Esophagus muscularis mucosa (tissue), 4 donors: ENCODE data around the gene ATG2B. TPM values are rescaled to one million over a fixed set of nuclear protein-coding genes. Genes with fewer than 3 reads are reported as not detected.

Experiments
- DNase-seq: peaks from one replicate; pipeline ENCODE4 v3.0.0-alpha.2; 2017; ENCODE audit errors: extremely low spot score
- H3K27ac ChIP-seq, 4 donors: fragments of 200-600 bp; sonication (generic); replicated peaks in 1 of 4; 1 replicate in 3 of 4; 2 replicates in 1 of 4; pipeline ENCODE4 v1.5.1; 2016 to 2019; ENCODE audit warnings: mild to moderate bottlenecking in 1 of 4
- H3K27me3 ChIP-seq, 4 donors: fragments of 200-600 bp; sonication (generic); one replicate each; pipeline versions ENCODE4 v1.5.1 to v1.6.0; 2016 to 2019
- H3K36me3 ChIP-seq, 4 donors: fragments of 200-600 bp; sonication (generic); one replicate each; pipeline ENCODE4 v1.5.1; 2016 to 2019
- H3K4me1 ChIP-seq, 4 donors: fragments of 200-600 bp; sonication (generic); one replicate each; pipeline ENCODE4 v1.5.1; 2016 to 2019
- H3K4me3 ChIP-seq, 4 donors: fragments of 200-600 bp; sonication (generic); 1 replicate in 2 of 4; 2 replicates in 2 of 4; pipeline ENCODE4 v1.5.1; 2016 to 2019; ENCODE audit warnings: mild to moderate bottlenecking in 4 of 4, moderate library complexity in 1 of 4
- H3K9me3 ChIP-seq, 4 donors: fragments of 200-600 bp; sonication (generic); 1 replicate in 3 of 4; 2 replicates in 1 of 4; pipeline ENCODE4 v1.5.1; 2016 to 2019
- CTCF ChIP-seq, 3 experiments: fragments of 200-600 bp in 2 of 3; fragments of 450-650 bp in 1 of 3; sonication (generic) in 2 of 3; IDR thresholded peaks; one replicate each; pipeline ENCODE4 v1.5.1; 2017 to 2019; ENCODE audit warnings: antibody characterized with exemption in 3 of 3, mild to moderate bottlenecking in 2 of 3, moderate library complexity in 1 of 3
- EP300 ChIP-seq: sonication (generic); formaldehyde crosslinking; IDR thresholded peaks from one replicate; pipeline ENCODE4 v1.6.1; 2017; ENCODE audit warnings: antibody characterized with exemption
- POLR2A ChIP-seq: fragments of 450-650 bp; IDR thresholded peaks from one replicate; pipeline ENCODE4 v1.6.1; 2017; ENCODE audit warnings: antibody characterized with exemption, moderate library complexity, mild to moderate bottlenecking, low read depth
- POLR2AphosphoS5 ChIP-seq, 2 donors: sonication (generic); formaldehyde crosslinking; IDR thresholded peaks; one replicate each; pipeline ENCODE4 v1.6.1; 2017; ENCODE audit warnings: antibody characterized with exemption in 2 of 2
- WGBS: methylation state at CpG from one replicate; pipeline ENCODE4 v1.1.5; 2018; 5-methylcytosine and 5-hydroxymethylcytosine counted together
- intact Hi-C: fragments of 100-400 bp; cut with DNase I; formaldehyde crosslinking; loops from one replicate; pipeline ENCODE4 v1.15.1; 2023
- total RNA-seq, 4 donors: library from RNA; depleted of rRNA; stranded (reverse); fragments of >200 nt; gene quantifications; one replicate each; pipeline versions ENCODE4 v1.1.0 to v1.2.1, GENCODE V29; 2016

The ATG2B gene
- total RNA-seq, 4 donors from 2014 or later = 18.2 to 26.6 (median 23.1) TPM

GRCh38 chr14:96233661-96234060 is 129.5 kb downstream of the ATG2B start:
- H3K4me1 ChIP-seq = peaks cover 0 to 31% (median 23%) of the 10 kb centered on the region in 4 donors
- H3K9me3 ChIP-seq = peaks cover 0 to 1% (median 0%) of the 10 kb centered on the region in 4 donors
- 24% methylated on average over 2 of the region's 3 CpGs for WGBS
- TF ChIP-seq EP300 (no peak), POLR2A (no peak), POLR2AphosphoS5 (IDR thresholded peaks at IDR 0.05) (no peak), CTCF (IDR thresholded peaks at IDR 0.05) (no peak)
- H3K36me3 ChIP-seq = peaks cover 0 to 11% (median 0%) of the 10 kb centered on the region in 4 donors
- H3K4me3 ChIP-seq = no peak overlapping the region
- intact Hi-C loops = no loop called here
- no peaks in the 10 kb centered on the region for H3K27me3 ChIP-seq
- peak overlapping the region; percentile 46 to 67 (median 65) for H3K27ac ChIP-seq
- no peak for DNase-seq

- H3K4me1 ChIP-seq = peaks cover 0 to 29% (median 23%) of the 10 kb centered on the region in 4 donors
- peak overlapping the region in 1 of 4 donors; percentile 65 for H3K27ac ChIP-seq
- intact Hi-C loops = no loop called here
- TF ChIP-seq EP300 = no peak
- no peak for TF ChIP-seq CTCF (IDR thresholded peaks at IDR 0.05)
- TF ChIP-seq POLR2A = no peak
- no peak for TF ChIP-seq POLR2AphosphoS5 (IDR thresholded peaks at IDR 0.05)
- WGBS = 82% methylated on average over 11 of the region's 11 CpGs
- peaks cover 0 to 10% (median 3%) of the 10 kb centered on the region in 4 donors for H3K9me3 ChIP-seq
- no peaks in the 10 kb centered on the region for H3K36me3 ChIP-seq
- DNase-seq = no peak
- no peak overlapping the region for H3K4me3 ChIP-seq
- H3K27me3 ChIP-seq = no peaks in the 10 kb centered on the region
These were observed 130.6 kb downstream of the ATG2B start for GRCh38 chr14:96232506-96232905.

- H3K9me3 ChIP-seq = peaks cover 0 to 10% (median 3%) of the 10 kb centered on the region in 4 donors
- H3K27me3 ChIP-seq = no peaks in the 10 kb centered on the region
- intact Hi-C loops = no loop called here
- no peak for DNase-seq
- H3K36me3 ChIP-seq = no peaks in the 10 kb centered on the region
- TF ChIP-seq CTCF (IDR thresholded peaks at IDR 0.05) (no peak), POLR2A (no peak), EP300 (no peak), POLR2AphosphoS5 (IDR thresholded peaks at IDR 0.05) (no peak)
- peaks cover 0 to 22% (median 20%) of the 10 kb centered on the region in 4 donors for H3K4me1 ChIP-seq
- H3K4me3 ChIP-seq = no peak overlapping the region
- peak overlapping the region in 1 of 4 donors; percentile 2 for H3K27ac ChIP-seq
- WGBS = 78% methylated on average over 12 of the region's 12 CpGs
These were observed 131.5 kb downstream of the ATG2B start for GRCh38 chr14:96231526-96232130.

GRCh38 chr14:96231056-96231455 is 132.1 kb downstream of the ATG2B start:
- Histone ChIP-seq H3K27me3 (no peaks in the 10 kb centered on the region), H3K27ac (peak overlapping the region in 1 of 4 donors; percentile 2), H3K4me3 (no peak overlapping the region), H3K36me3 (no peaks in the 10 kb centered on the region), H3K9me3 (peaks cover 0 to 10% (median 3%) of the 10 kb centered on the region in 4 donors), H3K4me1 (peaks cover 0 to 23% (median 20%) of the 10 kb centered on the region in 4 donors)
- DNase-seq = no peak
- intact Hi-C loops = no loop called here
- 85% methylated on average over 4 of the region's 4 CpGs for WGBS
- no peak for TF ChIP-seq CTCF (IDR thresholded peaks at IDR 0.05)
- no peak for TF ChIP-seq EP300
- no peak for TF ChIP-seq POLR2AphosphoS5 (IDR thresholded peaks at IDR 0.05)
- TF ChIP-seq POLR2A = no peak

GRCh38 chr14:96229315-96229714 is 133.8 kb downstream of the ATG2B start:
- intact Hi-C loops = no loop called here
- H3K36me3 ChIP-seq = no peaks in the 10 kb centered on the region
- no peak for DNase-seq
- TF ChIP-seq EP300 (no peak), POLR2A (no peak), CTCF (IDR thresholded peaks at IDR 0.05) (no peak), POLR2AphosphoS5 (IDR thresholded peaks at IDR 0.05) (no peak)
- WGBS = 90% methylated on average over 6 of the region's 6 CpGs
- H3K27ac ChIP-seq = no peak overlapping the region
- H3K4me1 ChIP-seq = peaks cover 0 to 28% (median 26%) of the 10 kb centered on the region in 4 donors
- no peaks in the 10 kb centered on the region for H3K27me3 ChIP-seq
- peaks cover 0 to 10% (median 3%) of the 10 kb centered on the region in 4 donors for H3K9me3 ChIP-seq
- no peak overlapping the region for H3K4me3 ChIP-seq
